Panc1 (cell line): ENCODE data around the gene TECR. TPM values are rescaled to one million over a fixed set of nuclear protein-coding genes. Genes with fewer than 3 reads are reported as not detected.

Source experiments
- ATAC-seq: fragments of 200-7000 bp; cut with Tn5 transposase; 2 replicates; pipeline ENCODE4 v1.9.1; 2020; ENCODE audit warnings: mild to moderate bottlenecking, moderate library complexity
- BruUV-seq: library from RNA; stranded (reverse); fragments of 400-500 nt; replicated peaks from 2 replicates; lab custom pipeline; 2021; lab: Mats Ljungman, UMichigan
- CTCF ChIA-PET: fragments of 300-600 bp; sonication (Branson Sonifier 250); formaldehyde crosslinking; loops from one replicate; lab custom pipeline; 2022; ENCODE audit warnings: antibody characterized with exemption; lab: Charles Lee
- POLR2A ChIA-PET: fragments of 300-600 bp; sonication (Branson Sonifier 250); formaldehyde crosslinking; loops from one replicate; lab custom pipeline; 2022; ENCODE audit warnings: antibody characterized with exemption; lab: Charles Lee
- DNase-seq: peaks from one replicate; pipeline ENCODE4 v3.0.0-alpha.2; 2010; ENCODE audit warnings: low read depth, low spot score
- H3K27ac ChIP-seq: 2 replicates; pipeline ENCODE4 v1.5.1; 2011; ENCODE audit warnings: mild to moderate bottlenecking, low read length, inconsistent platforms
- H3K27me3 ChIP-seq: fragments of 200-500 bp; sonication (Bioruptor generic); 2 replicates; pipeline ENCODE4 v1.6.0; 2014; ENCODE audit warnings: low read length, inconsistent platforms; ENCODE audit not compliant: control insufficient read depth, insufficient read depth
- H3K36me3 ChIP-seq: fragments of 200-500 bp; sonication (Bioruptor generic); 2 replicates; pipeline ENCODE4 v1.5.1; 2014; ENCODE audit warnings: inconsistent platforms, mild to moderate bottlenecking, low read length, moderate library complexity; ENCODE audit not compliant: control insufficient read depth, insufficient read depth
- H3K4me1 ChIP-seq: 2 replicates; pipeline ENCODE4 v1.5.1; 2011; ENCODE audit warnings: inconsistent platforms, mild to moderate bottlenecking, low read length, moderate library complexity; ENCODE audit not compliant: control insufficient read depth, insufficient read depth
- H3K4me3 ChIP-seq, 2 experiments: 2 replicates each; pipeline ENCODE4 v1.5.1; 2011 to 2012; ENCODE audit warnings: low read depth in 2 of 2, low read length in 2 of 2, mild to moderate bottlenecking in 2 of 2, inconsistent platforms in 1 of 2, moderate library complexity in 1 of 2
- H3K9me3 ChIP-seq: fragments of 200-500 bp; sonication (Bioruptor generic); 2 replicates; pipeline ENCODE4 v1.5.1; 2014; ENCODE audit warnings: low read depth, mild to moderate bottlenecking, inconsistent platforms, low read length, moderate library complexity; ENCODE audit not compliant: control insufficient read depth, insufficient read depth
- CTCF ChIP-seq: fragments of 450-650 bp; IDR thresholded peaks from 2 replicates; pipeline ENCODE4 v1.5.1; 2017; ENCODE audit warnings: mild to moderate bottlenecking
- POLR2AphosphoS5 ChIP-seq: IDR thresholded peaks from 2 replicates; pipeline ENCODE4 v1.6.1; 2012; ENCODE audit warnings: mild to moderate bottlenecking, low read depth, low read length, moderate library complexity
- REST ChIP-seq, 2 experiments: IDR thresholded peaks; 2 replicates each; pipeline ENCODE4 v1.6.1; 2011 to 2012; ENCODE audit warnings: low read depth in 2 of 2, control low read depth in 1 of 2, low read length in 1 of 2, mild to moderate bottlenecking in 1 of 2, moderate library complexity in 1 of 2; ENCODE audit not compliant: insufficient read depth in 1 of 2
- SIN3A ChIP-seq: IDR thresholded peaks from 2 replicates; pipeline ENCODE4 v1.6.1; 2012; ENCODE audit warnings: low read depth, mild to moderate bottlenecking, low read length, moderate library complexity, borderline replicate concordance; ENCODE audit not compliant: insufficient read depth
- TCF7L2 ChIP-seq: IDR thresholded peaks from 2 replicates; pipeline ENCODE4 v1.6.1; 2011; ENCODE audit warnings: mild to moderate bottlenecking, low read depth, low read length, inconsistent platforms
- in situ Hi-C: cut with HindIII; loops from 2 replicates; pipeline ENCODE4 v1.10.0; 2016; ENCODE audit warnings: low sequenced_read_pairs, low pct_unique_long_range_greater_than_20kb
- intact Hi-C: fragments of 100-400 bp; cut with micrococcal nuclease; formaldehyde crosslinking; loops from one replicate; pipeline ENCODE4 v1.10.0; 2022; ENCODE audit not compliant: unreplicated experiment
- total RNA-seq: library from RNA; stranded (reverse); gene quantifications from one replicate; pipeline ENCODE4 v1.2.1, GENCODE V29; 2021; ENCODE audit not compliant: unreplicated experiment

TECR gene
- total RNA-seq, 1 experiment from 2014 or later = 233 TPM

GRCh38 chr19:14516048-14516534 is 13.3 kb upstream of the TECR start:
- in situ Hi-C loops (no loop called here), intact Hi-C loops (no loop called here)
- CTCF ChIA-PET = interaction anchor here (0.6 to 1.4 kb wide), 2 partner anchors 11 to 30 kb away, joined by 4 to 6 read pairs; no protein-coding TSS in a partner anchor
- peak overlapping the region; percentile 86 to 97 for H3K4me3 ChIP-seq
- ATAC-seq (no peak), DNase-seq (no peak)
- no peaks in the 10 kb centered on the region for H3K27me3 ChIP-seq
- peaks cover 10% of the 10 kb centered on the region for H3K36me3 ChIP-seq
- peak overlapping the region; percentile 81 for H3K27ac ChIP-seq
- POLR2A ChIA-PET = interaction anchor here (0.6 kb wide), 2 partner anchors 10 to 75 kb away, joined by 3 to 5 read pairs; no protein-coding TSS in a partner anchor
- TF ChIP-seq CTCF (no peak), POLR2AphosphoS5 (no peak), REST (IDR thresholded peaks at IDR 0.05; ENCODE audit: insufficient read depth in 1 of 2, low read depth in 2 of 2, low read length in 1 of 2) (no peak), TCF7L2 (no peak), SIN3A (no peak)
- peaks cover 40% of the 10 kb centered on the region for H3K4me1 ChIP-seq
- no peaks in the 10 kb centered on the region for H3K9me3 ChIP-seq
- no TSS peak for BruUV-seq

DNA sequence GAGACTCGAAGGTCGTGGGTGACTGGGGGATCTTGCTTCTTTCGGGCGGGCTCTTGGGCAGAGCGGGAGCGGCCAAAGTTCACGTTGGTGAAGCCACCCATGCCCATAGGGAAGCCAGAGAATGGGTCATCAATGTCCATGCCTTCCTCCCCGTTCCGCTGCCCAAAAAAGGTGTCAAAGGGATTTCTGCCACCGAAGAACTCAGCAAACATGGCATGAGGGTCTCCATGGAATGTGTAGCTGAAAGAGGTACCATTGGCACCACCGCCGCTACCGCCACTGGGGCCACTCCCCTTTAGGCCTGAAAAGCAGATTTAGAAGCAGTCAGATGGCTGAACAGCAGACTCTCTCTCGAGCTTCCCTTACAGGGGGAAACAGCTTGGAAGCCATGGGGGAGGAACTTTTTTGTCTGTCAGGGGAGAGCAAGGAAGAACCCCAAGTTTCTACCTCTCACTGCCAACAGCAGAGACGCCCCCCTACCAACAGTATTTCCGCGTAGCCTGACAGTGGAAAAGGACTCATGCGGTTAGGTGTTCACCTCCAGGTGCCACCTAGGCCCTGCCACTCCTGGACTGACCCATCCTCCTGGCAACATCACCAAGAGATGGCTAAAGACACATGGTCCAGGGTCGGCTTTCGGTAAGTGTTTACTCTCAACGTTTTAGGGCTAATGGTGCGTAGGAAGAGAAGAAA is 12.5 kb upstream of the TECR start:
- Histone ChIP-seq H3K4me1 (peaks cover 44% of the 10 kb centered on the region), H3K4me3 (peak overlapping the region; percentile 86 to 97), H3K27ac (peak overlapping the region; percentile 81), H3K9me3 (no peaks in the 10 kb centered on the region), H3K36me3 (peaks cover 10% of the 10 kb centered on the region), H3K27me3 (no peaks in the 10 kb centered on the region)
- POLR2A ChIA-PET = interaction anchor here (0.5 to 0.6 kb wide), 2 partner anchors 74 to 467 kb away, joined by 5 to 7 read pairs; no protein-coding TSS in a partner anchor
- no peak for ATAC-seq
- BruUV-seq = no TSS peak
- CTCF ChIA-PET = interaction anchor here (1.4 kb wide), 1 partner anchor 12 kb away, joined by 4 read pairs; no protein-coding TSS in a partner anchor
- no peak for DNase-seq
- no peak for TF ChIP-seq REST (IDR thresholded peaks at IDR 0.05; ENCODE audit: insufficient read depth in 1 of 2, low read depth in 2 of 2, low read length in 1 of 2)
- in situ Hi-C loops = no loop called here
- intact Hi-C loops = no loop called here
